IPS DF 6.9 (cell line): ENCODE measurements around the gene ANKEF1.

ENCODE experiments used
- DNase-seq: peaks from one replicate; pipeline ENCODE4 v3.0.0-alpha.2; 2013; ENCODE audit warnings: low read depth, low spot score
- H3K27ac ChIP-seq: one replicate; pipeline ENCODE4 v1.5.1; 2013; ENCODE audit warnings: low read length, control low read depth
- H3K27me3 ChIP-seq: 2 replicates; pipeline ENCODE4 v1.6.1; 2013; ENCODE audit warnings: mild to moderate bottlenecking, low read length; ENCODE audit not compliant: control insufficient read depth, insufficient read depth
- H3K36me3 ChIP-seq: 2 replicates; pipeline ENCODE4 v1.6.1; 2013; ENCODE audit warnings: low read length; ENCODE audit not compliant: control insufficient read depth, insufficient read depth
- H3K4me1 ChIP-seq: 2 replicates; pipeline ENCODE4 v1.6.1; 2013; ENCODE audit warnings: low read length; ENCODE audit not compliant: control insufficient read depth, insufficient read depth
- H3K4me3 ChIP-seq: 2 replicates; pipeline ENCODE4 v1.5.1; 2013; ENCODE audit warnings: mild to moderate bottlenecking, low read length
- H3K9me3 ChIP-seq: 2 replicates; pipeline ENCODE4 v1.6.1; 2013; ENCODE audit warnings: low read length, inconsistent platforms; ENCODE audit not compliant: control insufficient read depth, insufficient read depth
- WGBS: extraction: QIAGEN DNeasy Blood & Tissue Kit; methylation state at CpG from one replicate; pipeline ENCODE4 v1.1.7; 2013; ENCODE audit warnings: mixed read lengths, missing lambda C conversion rate; ENCODE audit not compliant: insufficient read length, insufficient coverage; 5-methylcytosine and 5-hydroxymethylcytosine counted together

ANKEF1 gene

GRCh38 chr20:10079964-10080363 lies 45.2 kb downstream of the ANKEF1 start:
- Histone ChIP-seq H3K9me3 (no peaks in the 10 kb centered on the region), H3K27me3 (no peaks in the 10 kb centered on the region), H3K36me3 (no peaks in the 10 kb centered on the region), H3K4me3 (no peak overlapping the region), H3K27ac (no peak overlapping the region), H3K4me1 (no peaks in the 10 kb centered on the region)
- DNase-seq, result no peak

GRCh38 chr20:10080574-10080973 lies 45.8 kb downstream of the ANKEF1 start:
- Histone ChIP-seq H3K4me3 (no peak overlapping the region), H3K9me3 (no peaks in the 10 kb centered on the region), H3K36me3 (no peaks in the 10 kb centered on the region), H3K27ac (no peak overlapping the region), H3K4me1 (no peaks in the 10 kb centered on the region), H3K27me3 (no peaks in the 10 kb centered on the region)
- no peak for DNase-seq

GRCh38 chr20:10089871-10090587 lies 55.2 kb downstream of the ANKEF1 start:
- Histone ChIP-seq H3K27ac (no peak overlapping the region), H3K4me3 (no peak overlapping the region), H3K36me3 (no peaks in the 10 kb centered on the region), H3K27me3 (no peaks in the 10 kb centered on the region), H3K4me1 (peaks cover 2% of the 10 kb centered on the region), H3K9me3 (no peaks in the 10 kb centered on the region)
- WGBS, result no CpG with 5 or more reads among the region's 4 CpGs
- no peak for DNase-seq

GRCh38 chr20:10090588-10091166 lies 55.9 kb downstream of the ANKEF1 start:
- no CpG with 5 or more reads among the region's 2 CpGs for WGBS
- no peaks in the 10 kb centered on the region for H3K9me3 ChIP-seq
- H3K27ac ChIP-seq, result no peak overlapping the region
- no peaks in the 10 kb centered on the region for H3K36me3 ChIP-seq
- H3K4me3 ChIP-seq, result no peak overlapping the region
- H3K27me3 ChIP-seq, result no peaks in the 10 kb centered on the region
- H3K4me1 ChIP-seq, result peaks cover 2% of the 10 kb centered on the region
- DNase-seq, result peak; percentile 20

GRCh38 chr20:10093087-10093591 lies 58.4 kb downstream of the ANKEF1 start:
- Histone ChIP-seq H3K4me1 (peaks cover 2% of the 10 kb centered on the region), H3K9me3 (no peaks in the 10 kb centered on the region), H3K36me3 (no peaks in the 10 kb centered on the region), H3K4me3 (no peak overlapping the region), H3K27me3 (no peaks in the 10 kb centered on the region), H3K27ac (no peak overlapping the region)
- no peak for DNase-seq
- no CpG with 5 or more reads among the region's 2 CpGs for WGBS

GRCh38 chr20:10094566-10095173 lies 59.9 kb downstream of the ANKEF1 start:
- Histone ChIP-seq H3K4me1 (peaks cover 2% of the 10 kb centered on the region), H3K27me3 (no peaks in the 10 kb centered on the region), H3K36me3 (no peaks in the 10 kb centered on the region), H3K4me3 (no peak overlapping the region), H3K9me3 (no peaks in the 10 kb centered on the region), H3K27ac (no peak overlapping the region)
- WGBS, result no CpG with 5 or more reads among the region's 5 CpGs
- DNase-seq, result no peak

GRCh38 chr20:10096790-10097189 lies 62.0 kb downstream of the ANKEF1 start:
- no CpG with 5 or more reads among the region's 3 CpGs for WGBS

GRCh38 chr20:10105046-10105445 lies 70.3 kb downstream of the ANKEF1 start:
- Histone ChIP-seq H3K9me3 (no peaks in the 10 kb centered on the region), H3K4me3 (no peak overlapping the region), H3K27me3 (no peaks in the 10 kb centered on the region), H3K4me1 (no peaks in the 10 kb centered on the region), H3K36me3 (no peaks in the 10 kb centered on the region), H3K27ac (no peak overlapping the region)
- DNase-seq, result no peak

More at GRCh38 chr20:10096790-10097189, 62.0 kb downstream of the ANKEF1 start:
- H3K4me1 ChIP-seq, result peaks cover 2% of the 10 kb centered on the region
- no peaks in the 10 kb centered on the region for H3K36me3 ChIP-seq
- no peaks in the 10 kb centered on the region for H3K9me3 ChIP-seq
- no peaks in the 10 kb centered on the region for H3K27me3 ChIP-seq
- no peak for DNase-seq
- no peak overlapping the region for H3K4me3 ChIP-seq
- H3K27ac ChIP-seq, result no peak overlapping the region
